ENCODE data around the gene DEFB113.

DEFB113 gene

DNA sequence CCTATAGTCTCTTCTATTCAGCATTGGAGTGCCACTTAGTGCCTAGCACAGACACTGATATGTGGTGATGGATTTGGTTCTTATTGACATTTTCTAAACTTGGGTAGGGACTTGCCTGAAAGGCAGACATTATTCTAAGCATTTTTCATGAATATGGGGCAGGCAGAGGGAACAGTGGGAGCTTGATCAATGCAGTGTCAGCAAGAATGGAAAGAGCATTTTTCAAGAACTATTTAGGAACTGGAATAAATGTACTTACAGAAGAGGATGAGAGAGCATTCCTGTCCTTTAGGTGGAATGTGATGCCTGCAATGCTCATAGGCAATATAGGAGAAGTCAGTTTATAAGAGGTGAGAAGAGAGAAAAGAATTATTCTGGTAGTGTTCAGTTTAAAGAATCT, 31.6 kb downstream of the DEFB113 start:
- in situ Hi-C loops (cut with MboI; ENCODE audit: low sequenced_read_pairs) = no loop called here

DNA sequence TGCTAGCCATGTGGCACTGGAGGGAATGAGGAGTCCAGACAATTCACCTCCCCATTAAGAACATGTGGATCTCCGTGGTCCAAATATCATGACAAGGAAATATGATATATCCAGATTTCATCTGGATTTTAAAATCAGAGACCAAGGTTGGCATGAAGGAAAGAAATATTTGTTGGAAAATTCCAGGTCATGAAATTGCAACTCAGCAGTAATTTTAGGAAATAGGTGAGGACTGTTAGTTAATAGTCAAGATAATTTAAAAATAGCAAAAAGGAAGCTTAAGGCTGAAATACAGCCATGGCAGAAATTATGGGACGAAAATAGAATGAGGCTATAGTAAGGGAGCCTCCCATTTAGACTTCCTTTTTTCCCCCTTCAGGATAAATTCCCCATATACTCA, 32.4 kb downstream of the DEFB113 start:
- in situ Hi-C loops (cut with MboI; ENCODE audit: low sequenced_read_pairs) = no loop called here

DNA sequence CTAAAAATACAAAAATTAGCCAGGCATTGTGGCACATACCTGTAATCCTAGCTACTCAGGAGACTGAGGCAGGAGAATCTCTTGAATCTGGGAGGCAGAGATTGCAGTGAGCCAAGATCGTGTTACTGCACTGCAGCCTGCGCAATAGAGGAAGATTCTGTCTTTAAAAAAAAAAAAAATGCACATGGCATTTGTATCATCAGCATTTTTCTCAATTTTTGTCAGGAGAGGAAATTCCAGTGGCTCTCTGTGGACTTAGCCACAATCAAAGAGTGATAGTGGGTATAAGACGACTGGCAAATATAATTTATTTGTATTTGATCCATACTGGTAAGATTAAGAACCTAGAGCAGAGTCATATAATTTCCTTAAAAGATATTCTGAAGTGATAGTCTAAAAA, 34.0 kb downstream of the DEFB113 start:
- in situ Hi-C loops (cut with MboI; ENCODE audit: low sequenced_read_pairs) = no loop called here

DNA sequence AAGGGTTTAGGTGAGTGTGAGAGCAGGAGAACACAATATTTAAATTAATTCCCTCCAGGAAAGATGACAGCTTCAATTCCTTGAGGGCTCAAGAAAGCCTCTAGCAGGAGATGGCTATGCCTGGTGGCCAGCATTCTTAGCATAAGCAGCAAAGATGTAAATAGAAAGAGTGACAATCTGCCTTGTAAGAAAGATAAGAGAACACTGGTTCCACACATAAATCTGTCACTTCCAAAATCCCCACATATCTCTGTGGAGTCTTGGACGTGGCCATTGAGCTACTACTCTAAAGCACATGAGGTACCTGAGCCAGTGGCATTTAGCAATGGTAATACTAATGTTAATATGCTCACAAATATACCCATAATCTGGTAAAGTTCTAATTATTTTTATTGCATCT, 34.7 kb downstream of the DEFB113 start:
- in situ Hi-C loops (cut with MboI; ENCODE audit: low sequenced_read_pairs) = no loop called here

DNA sequence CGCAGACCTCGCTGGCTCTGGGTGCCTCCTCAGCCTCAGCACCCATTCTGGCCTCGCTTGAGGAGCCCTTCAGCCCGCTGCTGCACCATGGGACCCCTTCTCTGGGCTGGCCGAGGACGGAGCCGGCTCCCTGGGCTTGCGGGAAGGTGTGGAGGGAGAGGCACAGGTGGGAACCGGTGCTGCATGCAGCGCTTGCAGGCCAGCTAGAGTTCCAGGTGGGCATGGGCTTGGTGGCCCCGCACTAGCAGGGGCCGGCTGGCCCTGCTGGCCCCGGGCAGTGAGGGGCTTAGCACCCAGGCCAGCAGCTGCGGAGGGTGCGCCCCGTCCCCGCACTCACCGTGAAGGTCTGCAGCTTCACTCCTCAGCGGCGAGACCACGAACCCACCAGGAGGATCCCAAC, 35.9 kb downstream of the DEFB113 start:
- in situ Hi-C loops (cut with MboI; ENCODE audit: low sequenced_read_pairs) = no loop called here

DNA sequence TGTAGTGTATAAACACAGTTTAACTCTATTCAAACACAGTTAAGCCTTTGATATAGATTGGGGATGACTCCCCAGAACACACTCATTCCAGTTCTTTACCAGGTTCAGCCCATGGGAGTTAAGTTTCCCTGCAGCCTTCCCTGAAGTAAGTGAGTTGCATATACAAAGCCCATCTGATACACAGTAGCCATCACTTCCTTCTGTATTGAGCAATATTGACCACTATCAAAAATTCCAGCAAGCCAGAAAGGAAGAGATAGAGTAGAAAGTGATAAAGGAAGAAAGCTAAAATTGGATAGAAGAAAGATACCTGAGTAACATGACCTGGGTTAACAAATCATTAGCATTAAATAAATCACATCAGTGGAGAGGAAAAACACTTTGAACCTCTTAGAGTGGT, 40.1 kb downstream of the DEFB113 start:
- in situ Hi-C loops (cut with MboI; ENCODE audit: low sequenced_read_pairs) = no loop called here

DNA sequence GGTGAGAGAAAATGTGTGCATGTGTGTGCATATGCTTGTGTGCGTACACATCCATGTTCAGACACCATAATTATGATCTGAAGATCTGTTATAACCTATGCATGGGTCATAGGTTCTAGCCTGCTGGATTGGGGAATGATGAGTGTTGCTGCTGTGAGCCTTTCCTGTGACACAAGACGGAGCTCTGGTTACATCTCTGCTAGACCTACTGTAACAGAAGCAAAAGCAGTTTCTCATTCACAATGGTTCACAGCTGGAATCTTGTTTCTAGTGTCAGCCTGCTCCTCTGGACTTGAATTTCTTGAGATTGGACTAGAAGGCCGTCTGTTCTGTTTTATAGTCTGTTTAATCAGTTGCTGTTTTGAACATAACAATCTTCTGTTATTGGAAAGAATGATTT, 45.6 kb downstream of the DEFB113 start:
- in situ Hi-C loops (cut with MboI; ENCODE audit: low sequenced_read_pairs) = no loop called here

DNA sequence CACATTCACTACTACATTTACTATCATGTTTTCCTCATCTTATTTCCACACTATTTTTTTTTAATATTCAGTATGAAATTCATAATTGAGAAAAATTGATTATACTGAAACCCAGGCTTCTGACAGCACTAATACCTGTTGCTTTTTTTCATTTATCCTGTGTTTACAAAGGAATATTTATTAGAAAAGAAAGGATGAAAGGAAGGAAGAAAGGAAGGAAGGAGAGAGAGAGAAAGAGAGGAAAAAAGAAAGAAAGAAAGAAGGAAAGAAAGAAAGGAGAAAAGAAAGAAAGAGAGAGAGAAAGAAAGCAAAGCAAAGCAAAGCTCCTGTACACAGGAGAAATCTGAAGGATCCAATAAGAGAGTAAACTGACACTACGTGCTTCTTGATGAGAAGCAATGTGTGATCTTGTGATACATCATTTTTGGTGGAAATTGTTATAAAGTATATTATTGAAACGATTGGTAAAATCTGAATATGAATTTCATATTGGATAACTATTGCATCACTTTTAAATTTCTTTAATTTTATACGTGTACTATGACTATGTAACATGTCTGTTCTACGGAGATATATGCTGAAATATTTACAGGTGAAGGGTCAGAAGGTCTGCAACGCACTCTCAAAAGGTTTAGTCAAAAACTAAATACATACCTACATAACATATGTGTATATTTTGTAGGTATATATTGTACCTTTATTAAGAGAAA, 49.3 kb downstream of the DEFB113 start:
- in situ Hi-C loops (cut with MboI; ENCODE audit: low sequenced_read_pairs) = no loop called here

DNA sequence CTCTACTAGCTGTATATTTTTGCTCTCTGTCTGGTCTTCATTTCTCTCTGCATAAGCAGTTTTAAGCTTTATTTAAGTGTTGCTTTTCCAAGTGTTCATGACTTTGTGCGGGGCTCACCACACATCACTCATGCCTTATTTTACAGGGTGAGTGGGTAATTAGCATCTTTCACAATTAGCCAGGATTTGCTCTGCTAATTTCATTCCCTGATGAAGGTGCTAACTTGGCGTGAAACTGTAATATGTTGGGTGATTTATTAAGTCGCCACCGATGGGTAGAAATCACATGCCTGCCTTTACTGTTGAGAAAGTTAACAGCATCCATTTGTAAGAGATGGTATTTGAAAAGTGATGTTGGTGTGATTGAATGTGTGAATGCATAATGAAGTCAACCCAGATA, 50.2 kb downstream of the DEFB113 start:
- in situ Hi-C loops (cut with MboI; ENCODE audit: low sequenced_read_pairs) = no loop called here

DNA sequence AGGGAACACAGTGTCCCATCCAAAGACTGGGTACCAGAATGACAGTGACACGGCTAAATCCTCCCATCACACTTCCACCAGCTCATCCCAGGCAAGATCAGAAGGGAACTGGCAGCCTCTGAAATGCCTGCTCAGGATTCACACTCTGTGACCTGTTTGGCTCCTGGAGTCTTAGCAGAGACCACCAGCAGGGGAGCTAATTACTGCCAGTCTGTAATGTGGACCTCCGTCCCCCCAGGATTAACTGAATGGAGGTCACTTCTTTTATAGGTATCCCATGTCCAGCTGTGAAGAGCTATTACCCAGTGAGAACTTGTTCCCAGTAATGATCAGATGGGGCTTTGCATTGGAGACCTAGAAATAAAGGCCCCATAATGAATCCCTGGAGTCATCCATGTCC, 50.6 kb downstream of the DEFB113 start:
- in situ Hi-C loops (cut with MboI; ENCODE audit: low sequenced_read_pairs) = no loop called here
